Measurements from ENCODE around the gene PWWP2A. TPM values are rescaled to one million over a fixed set of nuclear protein-coding genes. Genes with fewer than 3 reads are reported as not detected.
A peak's percentile ranks its signal among the peaks of the same experiment; 100 is the strongest.

Gene PWWP2A
- total and polyA plus RNA-seq, 10 of the 15 experiments (the other 5 are each of a cell fraction or from before 2014, with no cell fraction given) = 5.7 to 26.1 (median 17.7) TPM

GRCh38 chr5:160118349-160119141 is 705 bp downstream of the PWWP2A start:
- peak; percentile 49 for ATAC-seq
- Histone ChIP-seq H3K27ac (ENCODE audit: control insufficient read depth, insufficient read depth) (peak overlapping the region; percentile 83), H3K4me3 (peak overlapping the region; percentile 92), H3K9ac (ENCODE audit: control insufficient read depth, insufficient read depth, low read length) (peak overlapping the region; percentile 85), H3K4me1 (ENCODE audit: control insufficient read depth, insufficient read depth, low read length) (peaks cover 3% of the 10 kb centered on the region), H3K79me2 (ENCODE audit: control insufficient read depth, insufficient read depth, low read length) (peaks cover 16% of the 10 kb centered on the region), H4K20me1 (ENCODE audit: control insufficient read depth, insufficient read depth) (no peaks in the 10 kb centered on the region), H3K36me3 (ENCODE audit: control insufficient read depth in 2 of 2, insufficient read depth in 2 of 2, low read length in 1 of 2) (peaks cover 0 to 10% of the 10 kb centered on the region in 2 experiments; a peak in 2 of 4 replicates), H3K9me3 (replicated peaks; ENCODE audit: control insufficient read depth, insufficient read depth, low read length) (no peaks in the 10 kb centered on the region; the same call in 2 of the 3 replicates), H3K27me3 (replicated peaks in 1 of 2; ENCODE audit: control insufficient read depth in 2 of 2, insufficient read depth in 2 of 2, low read length in 1 of 2) (no peaks in the 10 kb centered on the region), H3K4me2 (ENCODE audit: control insufficient read depth, insufficient read depth) (peak overlapping the region; percentile 86), H2AFZ (ENCODE audit: control insufficient read depth, low read depth, low read length) (peak overlapping the region; percentile 84)
- BruUV-seq (replicated peaks) = no TSS peak
- in situ Hi-C loops (cut with MboI) (no loop called here), intact Hi-C loops (cut with micrococcal nuclease; ENCODE audit: unreplicated experiment) (loop anchor here (2.0 kb wide), 1 partner anchor 26 kb away; no protein-coding TSS in a partner anchor)
- CTCF ChIA-PET = interaction anchor here (0.7 to 1.2 kb wide), 3 partner anchors 22 to 97 kb away, joined by 3 read pairs; no protein-coding TSS in a partner anchor
- POLR2A ChIA-PET = interaction anchor here (1.1 to 1.2 kb wide), 3 partner anchors 21 to 303 kb away, joined by 3 to 5 read pairs (median 3); partner anchors contain the start of gene PTTG1
- DNase-seq (ENCODE audit: low read depth, low spot score) = no peak
- FAIRE-seq = no peak
- RAD21 ChIA-PET (ENCODE audit: unreplicated experiment) = interaction anchor here (0.7 to 1.6 kb wide), 5 partner anchors 12 to 322 kb away, joined by 3 to 7 read pairs (median 3); no protein-coding TSS in a partner anchor
- under 1% methylated on average over 62 of the region's 79 CpGs for WGBS (ENCODE audit: insufficient coverage, insufficient replicate concordance, low lambda C conversion rate, missing lambda C conversion rate)
- SMC1A ChIA-PET (ENCODE audit: uncharacterized antibody, unreplicated experiment) = interaction anchor here (1.0 to 1.2 kb wide), 3 partner anchors 10 to 96 kb away, joined by 3 to 7 read pairs (median 3); no protein-coding TSS in a partner anchor
- TF ChIP-seq ZBTB11 (CRISPR knock-in tag; IDR thresholded peaks at IDR 0.05) (no peak), NFYA (IDR thresholded peaks at IDR 0.05; ENCODE audit: borderline replicate concordance, low read depth, low read length) (no peak), NR2C2 (IDR thresholded peaks at IDR 0.05; ENCODE audit: borderline replicate concordance, control insufficient read depth, insufficient read length, low read depth) (no peak), STAT3 (IDR thresholded peaks at IDR 0.05; ENCODE audit: low read depth, low read length) (no peak), RBBP5 (conservative IDR thresholded peaks at IDR 0.05) (no peak), MEF2B (IDR thresholded peaks at IDR 0.05; ENCODE audit: partially characterized antibody, poor library complexity, severe bottlenecking) (peak; percentile 49), STAT1 (conservative IDR thresholded peaks at IDR 0.05) (no peak), SP1 (IDR thresholded peaks at IDR 0.05; ENCODE audit: low read depth, low read length) (no peak), ZBTB4 (CRISPR knock-in tag; IDR thresholded peaks at IDR 0.05) (no peak)
- TF ChIP-seq, protein P1, sequence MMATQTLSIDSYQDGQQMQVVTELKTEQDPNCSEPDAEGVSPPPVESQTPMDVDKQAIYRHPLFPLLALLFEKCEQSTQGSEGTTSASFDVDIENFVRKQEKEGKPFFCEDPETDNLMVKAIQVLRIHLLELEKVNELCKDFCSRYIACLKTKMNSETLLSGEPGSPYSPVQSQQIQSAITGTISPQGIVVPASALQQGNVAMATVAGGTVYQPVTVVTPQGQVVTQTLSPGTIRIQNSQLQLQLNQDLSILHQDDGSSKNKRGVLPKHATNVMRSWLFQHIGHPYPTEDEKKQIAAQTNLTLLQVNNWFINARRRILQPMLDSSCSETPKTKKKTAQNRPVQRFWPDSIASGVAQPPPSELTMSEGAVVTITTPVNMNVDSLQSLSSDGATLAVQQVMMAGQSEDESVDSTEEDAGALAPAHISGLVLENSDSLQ (IDR thresholded peaks at IDR 0.05) = no peak
- TF ChIP-seq, protein P2, sequence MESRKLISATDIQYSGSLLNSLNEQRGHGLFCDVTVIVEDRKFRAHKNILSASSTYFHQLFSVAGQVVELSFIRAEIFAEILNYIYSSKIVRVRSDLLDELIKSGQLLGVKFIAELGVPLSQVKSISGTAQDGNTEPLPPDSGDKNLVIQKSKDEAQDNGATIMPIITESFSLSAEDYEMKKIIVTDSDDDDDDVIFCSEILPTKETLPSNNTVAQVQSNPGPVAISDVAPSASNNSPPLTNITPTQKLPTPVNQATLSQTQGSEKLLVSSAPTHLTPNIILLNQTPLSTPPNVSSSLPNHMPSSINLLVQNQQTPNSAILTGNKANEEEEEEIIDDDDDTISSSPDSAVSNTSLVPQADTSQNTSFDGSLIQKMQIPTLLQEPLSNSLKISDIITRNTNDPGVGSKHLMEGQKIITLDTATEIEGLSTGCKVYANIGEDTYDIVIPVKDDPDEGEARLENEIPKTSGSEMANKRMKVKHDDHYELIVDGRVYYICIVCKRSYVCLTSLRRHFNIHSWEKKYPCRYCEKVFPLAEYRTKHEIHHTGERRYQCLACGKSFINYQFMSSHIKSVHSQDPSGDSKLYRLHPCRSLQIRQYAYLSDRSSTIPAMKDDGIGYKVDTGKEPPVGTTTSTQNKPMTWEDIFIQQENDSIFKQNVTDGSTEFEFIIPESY (IDR thresholded peaks at IDR 0.05) = no peak

All from GM12878 (cell line).